ENCODE results near the gene FLT3LG.

GRCh38 chr19:49428547-49429451 lies 45.2 kb upstream of the FLT3LG start:
- TF ChIP-seq EZH2phosphoT487 (IDR thresholded peaks at IDR 0.05; ENCODE audit: unreplicated experiment) (no peak), EZH2 (IDR thresholded peaks at IDR 0.05; ENCODE audit: low read depth, unreplicated experiment) (no peak), POLR2AphosphoS5 (IDR thresholded peaks at IDR 0.05; ENCODE audit: low read depth) (no peak), REST (IDR thresholded peaks at IDR 0.05; ENCODE audit: unreplicated experiment) (no peak)
- TF ChIP-seq, protein P1, sequence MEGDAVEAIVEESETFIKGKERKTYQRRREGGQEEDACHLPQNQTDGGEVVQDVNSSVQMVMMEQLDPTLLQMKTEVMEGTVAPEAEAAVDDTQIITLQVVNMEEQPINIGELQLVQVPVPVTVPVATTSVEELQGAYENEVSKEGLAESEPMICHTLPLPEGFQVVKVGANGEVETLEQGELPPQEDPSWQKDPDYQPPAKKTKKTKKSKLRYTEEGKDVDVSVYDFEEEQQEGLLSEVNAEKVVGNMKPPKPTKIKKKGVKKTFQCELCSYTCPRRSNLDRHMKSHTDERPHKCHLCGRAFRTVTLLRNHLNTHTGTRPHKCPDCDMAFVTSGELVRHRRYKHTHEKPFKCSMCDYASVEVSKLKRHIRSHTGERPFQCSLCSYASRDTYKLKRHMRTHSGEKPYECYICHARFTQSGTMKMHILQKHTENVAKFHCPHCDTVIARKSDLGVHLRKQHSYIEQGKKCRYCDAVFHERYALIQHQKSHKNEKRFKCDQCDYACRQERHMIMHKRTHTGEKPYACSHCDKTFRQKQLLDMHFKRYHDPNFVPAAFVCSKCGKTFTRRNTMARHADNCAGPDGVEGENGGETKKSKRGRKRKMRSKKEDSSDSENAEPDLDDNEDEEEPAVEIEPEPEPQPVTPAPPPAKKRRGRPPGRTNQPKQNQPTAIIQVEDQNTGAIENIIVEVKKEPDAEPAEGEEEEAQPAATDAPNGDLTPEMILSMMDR (conservative IDR thresholded peaks at IDR 0.05; ENCODE audit: low read depth in 2 of 2), result no peak
- TF ChIP-seq, protein P2, sequence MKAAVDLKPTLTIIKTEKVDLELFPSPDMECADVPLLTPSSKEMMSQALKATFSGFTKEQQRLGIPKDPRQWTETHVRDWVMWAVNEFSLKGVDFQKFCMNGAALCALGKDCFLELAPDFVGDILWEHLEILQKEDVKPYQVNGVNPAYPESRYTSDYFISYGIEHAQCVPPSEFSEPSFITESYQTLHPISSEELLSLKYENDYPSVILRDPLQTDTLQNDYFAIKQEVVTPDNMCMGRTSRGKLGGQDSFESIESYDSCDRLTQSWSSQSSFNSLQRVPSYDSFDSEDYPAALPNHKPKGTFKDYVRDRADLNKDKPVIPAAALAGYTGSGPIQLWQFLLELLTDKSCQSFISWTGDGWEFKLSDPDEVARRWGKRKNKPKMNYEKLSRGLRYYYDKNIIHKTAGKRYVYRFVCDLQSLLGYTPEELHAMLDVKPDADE (IDR thresholded peaks at IDR 0.05), result no peak
